Prostate gland (tissue), 2 donors: ENCODE results near the gene MARF1. TPM values are rescaled to one million over a fixed set of nuclear protein-coding genes. Genes with fewer than 3 reads are reported as not detected.
"Not testable (repeated sequence)": the region's sequence is repeated elsewhere in the genome, so short reads cannot be mapped to it uniquely, and the experiment has no call there.

ENCODE experiments used
- DNase-seq: peaks from one replicate; pipeline ENCODE4 v3.0.0-alpha.2; 2019; ENCODE audit warnings: low spot score
- H3K27ac ChIP-seq, 2 donors: fragments of 200-600 bp; sonication (generic); 2 replicates each; pipeline ENCODE4 v1.5.1; 2017 to 2019
- H3K27me3 ChIP-seq: fragments of 200-600 bp; sonication (generic); replicated peaks from 2 replicates; pipeline ENCODE4 v1.5.1; 2019; ENCODE audit not compliant: insufficient read depth
- H3K36me3 ChIP-seq, 2 donors: fragments of 200-600 bp; sonication (generic); 1 replicate in 1 of 2; 2 replicates in 1 of 2; pipeline versions ENCODE4 v1.5.1 to v1.8.1; 2017 to 2019
- H3K4me1 ChIP-seq: fragments of 200-600 bp; sonication (generic); replicated peaks from 2 replicates; pipeline ENCODE4 v1.5.1; 2019
- H3K4me3 ChIP-seq, 2 donors: fragments of 200-600 bp; sonication (generic); 2 replicates each; pipeline ENCODE4 v1.5.1; 2017 to 2019
- H3K9me3 ChIP-seq: fragments of 200-600 bp; sonication (generic); 2 replicates; pipeline ENCODE4 v1.5.1; 2017
- CTCF ChIP-seq, 4 experiments: fragments of 200-600 bp in 2 of 4; fragments of 450-650 bp in 2 of 4; sonication (generic) in 2 of 4; IDR thresholded peaks; 1 replicate in 3 of 4; 2 replicates in 1 of 4; pipeline ENCODE4 v1.5.1; 2016 to 2019; ENCODE audit warnings: antibody characterized with exemption in 4 of 4, mild to moderate bottlenecking in 2 of 4, moderate library complexity in 2 of 4
- POLR2A ChIP-seq: fragments of 450-650 bp; IDR thresholded peaks from one replicate; pipeline ENCODE4 v1.6.1; 2016; ENCODE audit warnings: antibody characterized with exemption, mild to moderate bottlenecking
- POLR2AphosphoS5 ChIP-seq: sonication (generic); formaldehyde crosslinking; IDR thresholded peaks from one replicate; pipeline ENCODE4 v1.6.1; 2017; ENCODE audit warnings: antibody characterized with exemption
- whole genome bisulfite sequencing: methylation state at CpG from one replicate; pipeline ENCODE4 v1.1.5; 2018; 5-methylcytosine and 5-hydroxymethylcytosine counted together
- intact Hi-C: fragments of 100-400 bp; cut with DNase I; formaldehyde crosslinking; loops from one replicate; pipeline ENCODE4 v1.14.2; 2022
- total RNA-seq, 2 donors: library from RNA; depleted of rRNA; stranded (reverse); fragments of >200 nt; gene quantifications; one replicate each; pipeline ENCODE4 v1.1.0, GENCODE V29; 2016

MARF1 gene
- total RNA-seq, 2 donors from 2014 or later, result 33.3 to 54.2 TPM

GRCh38 chr16:15610369-15610871 is 32.5 kb downstream of the MARF1 start:
- TF ChIP-seq POLR2A (no peak), CTCF (IDR thresholded peaks at IDR 0.05) (no peak), POLR2AphosphoS5 (no peak)
- H3K36me3 ChIP-seq, result no peaks in the 10 kb centered on the region
- H3K27ac ChIP-seq, result no peak overlapping the region
- 85% methylated on average over 10 of the region's 10 CpGs for WGBS
- DNase-seq, result no peak
- H3K27me3 ChIP-seq, result no peaks in the 10 kb centered on the region
- no peaks in the 10 kb centered on the region for H3K9me3 ChIP-seq
- intact Hi-C loops, result no loop called here
- no peak overlapping the region for H3K4me3 ChIP-seq
- no peaks in the 10 kb centered on the region for H3K4me1 ChIP-seq

GRCh38 chr16:15609286-15609649 is 33.7 kb downstream of the MARF1 start:
- Histone ChIP-seq H3K4me1 (no peaks in the 10 kb centered on the region), H3K36me3 (no peaks in the 10 kb centered on the region), H3K4me3 (no peak overlapping the region), H3K9me3 (no peaks in the 10 kb centered on the region), H3K27me3 (no peaks in the 10 kb centered on the region), H3K27ac (no peak overlapping the region)
- TF ChIP-seq POLR2A (no peak), CTCF (IDR thresholded peaks at IDR 0.05) (no peak), POLR2AphosphoS5 (no peak)
- intact Hi-C loops, result no loop called here
- 93% methylated on average over 6 of the region's 6 CpGs for WGBS
- DNase-seq, result no peak

- Histone ChIP-seq H3K27ac (peak overlapping the region; percentile 39 to 65), H3K27me3 (no peaks in the 10 kb centered on the region), H3K4me1 (no peaks in the 10 kb centered on the region), H3K9me3 (no peaks in the 10 kb centered on the region), H3K36me3 (no peaks in the 10 kb centered on the region), H3K4me3 (no peak overlapping the region)
- TF ChIP-seq POLR2AphosphoS5 (no peak), CTCF (IDR thresholded peaks at IDR 0.05) (peak in 1 of 4 experiments; percentile 14)
- no peak for DNase-seq
- whole genome bisulfite sequencing, result 75% methylated on average over 19 of the region's 19 CpGs
- intact Hi-C loops, result no loop called here
Measured at GRCh38 chr16:15608398-15609285, 34.3 kb downstream of the MARF1 start.

GRCh38 chr16:15607700-15608396 is 35.1 kb downstream of the MARF1 start:
- Histone ChIP-seq H3K27me3 (no peaks in the 10 kb centered on the region), H3K9me3 (no peaks in the 10 kb centered on the region), H3K27ac (peak overlapping the region; percentile 47 to 65), H3K4me1 (no peaks in the 10 kb centered on the region), H3K36me3 (no peaks in the 10 kb centered on the region), H3K4me3 (no peak overlapping the region)
- DNase-seq, result no peak
- intact Hi-C loops, result no loop called here
- WGBS, result 56% methylated on average over 13 of the region's 13 CpGs
- TF ChIP-seq POLR2AphosphoS5 (peak; percentile 32), CTCF (IDR thresholded peaks at IDR 0.05) (no peak)

GRCh38 chr16:15607221-15607699 is 35.7 kb downstream of the MARF1 start:
- DNase-seq, intact Hi-C loops, H3K27me3 ChIP-seq, H3K4me1 ChIP-seq, H3K36me3 ChIP-seq, H3K9me3 ChIP-seq, H3K4me3 ChIP-seq: not testable (repeated sequence)
- WGBS, result 88% methylated on average over 12 of the region's 12 CpGs
- H3K27ac ChIP-seq, result peak overlapping the region; percentile 47 to 65
